ENCODE results near the gene CXCL3. TPM values are rescaled to one million over a fixed set of nuclear protein-coding genes. Genes with fewer than 3 reads are reported as not detected.
A peak's percentile ranks its signal among the peaks of the same experiment; 100 is the strongest.

The CXCL3 gene
- total and polyA plus RNA-seq, 9 of the 15 experiments (the other 6 are each of a cell fraction or from before 2014, with no cell fraction given) = 2.3 to 8.9 (median 6.1) TPM

GRCh38 chr4:74012130-74012529, 26.4 kb downstream of the CXCL3 start:
- ChIA-PET POLR2A (interaction anchor here (0.9 kb wide), 1 partner anchor 493 kb away, joined by 3 read pairs; no protein-coding TSS in a partner anchor), CTCF (ENCODE audit: low intra/inter-chr PET ratio) (no interaction called here)
- Histone ChIP-seq H3K4me1 (replicated peaks in 1 of 2; ENCODE audit: control insufficient read depth in 2 of 2, insufficient read depth in 2 of 2, low read length in 2 of 2) (peaks cover 0 to 3% of the 10 kb centered on the region in 2 experiments; a peak in 2 of 5 replicates), H3K36me3 (ENCODE audit: control insufficient read depth, insufficient read depth, low read length) (no peaks in the 10 kb centered on the region), H3K9ac (ENCODE audit: insufficient read depth in 1 of 2, low read depth in 2 of 2, low read length in 2 of 2) (no peak overlapping the region), H3K9me1 (ENCODE audit: control insufficient read depth, insufficient read depth, low read length) (no peaks in the 10 kb centered on the region), H3K4me3 (no peak overlapping the region), H2AFZ (ENCODE audit: low read depth, low read length) (no peak overlapping the region), H3K4me2 (ENCODE audit: insufficient read depth, low read length) (no peak overlapping the region), H3K79me2 (ENCODE audit: control insufficient read depth, insufficient read depth, low read length) (no peaks in the 10 kb centered on the region), H3K27me3 (ENCODE audit: control insufficient read depth in 2 of 2, insufficient read depth in 2 of 2, low read length in 2 of 2) (no peaks in the 10 kb centered on the region), H3K9me3 (replicated peaks; ENCODE audit: control insufficient read depth, insufficient read depth, low read depth, low read length) (no peaks in the 10 kb centered on the region), H3K27ac (ENCODE audit: extremely low read depth, low read depth, low read length) (no peak overlapping the region), H4K20me1 (replicated peaks; ENCODE audit: control insufficient read depth, insufficient read depth, low read length) (no peaks in the 10 kb centered on the region)
- intact Hi-C loops (cut with micrococcal nuclease) = no loop called here
- in situ Hi-C loops (cut with MboI) = no loop called here
- DNase-seq (ENCODE audit: extremely low read depth in 1 of 4, low spot score in 3 of 4) (no peak), FAIRE-seq (no peak), ATAC-seq (no peak)
- 57% methylated on average over 4 of the region's 4 CpGs for WGBS (ENCODE audit: insufficient coverage, low coverage, missing lambda C conversion rate)
- TF ChIP-seq ZBTB7A (IDR thresholded peaks at IDR 0.05; ENCODE audit: borderline replicate concordance, control insufficient read depth, low read depth, low read length) (no peak), DEAF1 (CRISPR knock-in tag; IDR thresholded peaks at IDR 0.05) (no peak), C11orf30 (IDR thresholded peaks at IDR 0.05; ENCODE audit: low read depth) (peak; percentile 33; the same call in 1 of the 2 replicates), RFX5 (IDR thresholded peaks at IDR 0.05; ENCODE audit: low read depth, low read length) (no peak), ZNF316 (IDR thresholded peaks at IDR 0.05) (peak; percentile 54)
- TF ChIP-seq, protein P1, sequence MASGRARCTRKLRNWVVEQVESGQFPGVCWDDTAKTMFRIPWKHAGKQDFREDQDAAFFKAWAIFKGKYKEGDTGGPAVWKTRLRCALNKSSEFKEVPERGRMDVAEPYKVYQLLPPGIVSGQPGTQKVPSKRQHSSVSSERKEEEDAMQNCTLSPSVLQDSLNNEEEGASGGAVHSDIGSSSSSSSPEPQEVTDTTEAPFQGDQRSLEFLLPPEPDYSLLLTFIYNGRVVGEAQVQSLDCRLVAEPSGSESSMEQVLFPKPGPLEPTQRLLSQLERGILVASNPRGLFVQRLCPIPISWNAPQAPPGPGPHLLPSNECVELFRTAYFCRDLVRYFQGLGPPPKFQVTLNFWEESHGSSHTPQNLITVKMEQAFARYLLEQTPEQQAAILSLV (tag; IDR thresholded peaks at IDR 0.05) = no peak
- BruUV-seq (replicated peaks) = no TSS peak

Measured in K562 (cell line).